GM12801 (cell line): ENCODE measurements around the gene TUBB.

Experiments used
- TF ChIP-seq, protein P1 (sequence below): IDR thresholded peaks from one replicate; pipeline ENCODE4 v1.5.1; 2011; ENCODE audit warnings: control low read depth; ENCODE audit not compliant: insufficient read length; ENCODE audit errors: extremely low read depth

TUBB gene

DNA sequence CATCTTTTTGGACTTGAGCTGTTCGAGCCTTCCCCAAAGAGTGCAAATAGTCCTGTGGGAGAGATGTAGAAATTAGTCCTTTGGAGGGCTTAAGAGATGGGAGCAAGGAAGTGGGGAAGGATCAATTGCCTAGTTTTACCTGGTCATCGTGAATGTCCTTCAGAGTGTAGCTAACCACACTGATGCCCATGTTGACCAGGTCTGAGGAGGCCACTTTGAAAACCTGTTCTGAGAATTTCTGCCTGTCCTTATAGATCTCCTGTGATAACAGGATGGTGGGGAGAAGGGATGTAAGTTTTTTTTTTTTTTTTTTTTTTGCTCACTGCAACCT, 20.4 kb downstream of the TUBB start:
- TF ChIP-seq, protein P1, sequence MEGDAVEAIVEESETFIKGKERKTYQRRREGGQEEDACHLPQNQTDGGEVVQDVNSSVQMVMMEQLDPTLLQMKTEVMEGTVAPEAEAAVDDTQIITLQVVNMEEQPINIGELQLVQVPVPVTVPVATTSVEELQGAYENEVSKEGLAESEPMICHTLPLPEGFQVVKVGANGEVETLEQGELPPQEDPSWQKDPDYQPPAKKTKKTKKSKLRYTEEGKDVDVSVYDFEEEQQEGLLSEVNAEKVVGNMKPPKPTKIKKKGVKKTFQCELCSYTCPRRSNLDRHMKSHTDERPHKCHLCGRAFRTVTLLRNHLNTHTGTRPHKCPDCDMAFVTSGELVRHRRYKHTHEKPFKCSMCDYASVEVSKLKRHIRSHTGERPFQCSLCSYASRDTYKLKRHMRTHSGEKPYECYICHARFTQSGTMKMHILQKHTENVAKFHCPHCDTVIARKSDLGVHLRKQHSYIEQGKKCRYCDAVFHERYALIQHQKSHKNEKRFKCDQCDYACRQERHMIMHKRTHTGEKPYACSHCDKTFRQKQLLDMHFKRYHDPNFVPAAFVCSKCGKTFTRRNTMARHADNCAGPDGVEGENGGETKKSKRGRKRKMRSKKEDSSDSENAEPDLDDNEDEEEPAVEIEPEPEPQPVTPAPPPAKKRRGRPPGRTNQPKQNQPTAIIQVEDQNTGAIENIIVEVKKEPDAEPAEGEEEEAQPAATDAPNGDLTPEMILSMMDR = no peak

DNA sequence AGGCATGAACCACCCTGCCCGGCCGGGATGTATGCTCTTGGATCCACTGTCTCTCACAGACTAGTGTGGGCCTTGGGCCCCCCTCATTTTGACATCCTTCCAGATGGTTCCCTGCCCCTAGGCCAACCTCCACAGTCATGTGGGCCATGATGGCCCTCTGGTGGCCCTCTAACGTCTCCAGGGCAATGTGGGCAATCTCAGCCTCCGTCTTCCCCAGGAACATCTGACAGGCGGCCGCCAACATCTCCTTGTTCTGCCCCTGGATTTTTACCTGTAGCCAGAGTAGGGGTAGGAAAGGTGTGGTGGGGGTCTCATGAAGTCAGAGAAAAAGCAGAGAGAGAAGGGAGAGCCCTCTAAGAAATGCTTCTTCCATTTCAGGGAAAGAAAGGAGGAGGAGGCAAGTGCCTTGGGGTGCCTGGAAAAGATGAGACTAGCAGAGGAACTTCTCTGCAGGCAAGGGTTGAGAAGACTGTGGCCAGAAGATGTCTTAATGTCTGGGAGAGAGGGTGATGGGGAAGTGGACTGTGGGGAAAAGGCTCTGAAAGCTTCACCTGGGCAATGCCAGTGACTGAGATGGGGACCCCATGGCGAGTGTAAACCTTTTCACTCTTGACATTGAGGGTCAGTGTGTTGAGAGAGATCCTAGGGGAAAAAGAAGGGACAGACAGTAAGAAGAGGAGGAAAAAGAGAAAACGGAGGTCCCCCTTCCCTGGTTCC, 21.1 kb downstream of the TUBB start:
- TF ChIP-seq, protein P1 = no peak

DNA sequence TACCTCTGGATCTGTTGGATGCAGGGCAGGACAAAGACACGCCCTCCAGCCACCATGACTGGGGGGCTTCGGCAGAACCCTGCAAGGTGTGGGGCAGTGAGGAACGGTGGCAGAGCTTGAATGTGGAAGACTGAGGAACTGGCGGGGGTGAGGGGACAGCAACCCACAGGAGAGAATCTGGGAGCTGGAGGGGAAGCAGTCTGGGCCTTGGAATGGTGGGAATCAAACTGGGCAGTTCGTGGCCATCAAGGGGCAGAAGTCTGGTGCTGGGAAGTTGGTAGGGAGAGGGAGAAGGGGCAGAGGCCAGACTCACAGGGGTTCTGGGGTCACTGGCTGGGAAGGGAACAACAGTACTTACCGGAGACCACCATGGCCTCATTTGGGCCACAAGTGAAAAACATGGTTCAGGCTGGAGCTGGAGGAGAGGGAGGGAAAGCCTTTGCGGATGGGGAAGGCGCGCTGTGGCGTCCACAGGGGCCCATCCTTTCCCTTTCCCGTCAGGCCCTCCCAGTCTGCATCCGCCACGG, 21.7 kb downstream of the TUBB start:
- TF ChIP-seq, protein P1 = no peak

DNA sequence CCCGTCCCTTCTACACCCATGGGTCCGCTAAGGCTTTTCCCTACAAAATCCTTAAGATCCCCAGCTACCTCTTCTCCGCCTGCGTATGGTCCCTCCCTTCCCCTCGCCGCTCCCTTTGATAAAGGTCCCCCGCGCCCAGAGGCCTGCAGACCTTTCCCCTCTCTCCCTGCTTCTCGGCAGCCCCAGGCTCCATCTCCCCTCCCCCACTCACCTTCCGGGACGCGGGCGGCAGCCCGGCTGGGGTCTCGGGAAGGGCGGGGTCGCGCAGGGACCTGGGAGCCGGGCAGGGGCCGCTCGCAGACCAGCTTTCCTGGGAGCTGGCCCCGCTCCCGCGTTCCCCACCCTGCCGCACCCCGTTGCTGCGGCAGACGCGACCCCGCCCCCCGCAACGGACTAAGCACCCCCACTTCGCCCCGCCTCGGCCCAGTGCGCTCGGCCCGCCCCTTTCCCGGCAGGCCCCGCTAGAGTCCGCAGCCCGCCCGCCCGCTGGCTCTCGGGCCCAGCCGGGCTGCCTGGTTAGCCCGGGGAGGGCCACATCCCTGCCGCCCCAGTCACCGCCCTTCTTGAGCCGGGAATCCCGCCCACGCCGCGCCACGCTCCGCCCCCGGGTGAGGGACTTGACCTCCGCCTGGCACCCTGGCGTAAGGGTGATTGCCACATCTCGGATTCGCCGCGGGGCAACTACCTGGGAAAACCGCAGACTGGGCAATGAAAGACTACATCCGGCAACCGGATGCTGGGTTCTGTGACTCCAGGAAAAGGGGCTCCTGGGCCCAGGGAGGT, 22.4 kb downstream of the TUBB start, which contains the start of gene FLOT1:
FLOT1 (minus strand) TSS at position 372 of the 783 bp plus-strand sequence. CDS start 498 bp downstream, outside the sequence.
- TF ChIP-seq, protein P1 = no peak

DNA sequence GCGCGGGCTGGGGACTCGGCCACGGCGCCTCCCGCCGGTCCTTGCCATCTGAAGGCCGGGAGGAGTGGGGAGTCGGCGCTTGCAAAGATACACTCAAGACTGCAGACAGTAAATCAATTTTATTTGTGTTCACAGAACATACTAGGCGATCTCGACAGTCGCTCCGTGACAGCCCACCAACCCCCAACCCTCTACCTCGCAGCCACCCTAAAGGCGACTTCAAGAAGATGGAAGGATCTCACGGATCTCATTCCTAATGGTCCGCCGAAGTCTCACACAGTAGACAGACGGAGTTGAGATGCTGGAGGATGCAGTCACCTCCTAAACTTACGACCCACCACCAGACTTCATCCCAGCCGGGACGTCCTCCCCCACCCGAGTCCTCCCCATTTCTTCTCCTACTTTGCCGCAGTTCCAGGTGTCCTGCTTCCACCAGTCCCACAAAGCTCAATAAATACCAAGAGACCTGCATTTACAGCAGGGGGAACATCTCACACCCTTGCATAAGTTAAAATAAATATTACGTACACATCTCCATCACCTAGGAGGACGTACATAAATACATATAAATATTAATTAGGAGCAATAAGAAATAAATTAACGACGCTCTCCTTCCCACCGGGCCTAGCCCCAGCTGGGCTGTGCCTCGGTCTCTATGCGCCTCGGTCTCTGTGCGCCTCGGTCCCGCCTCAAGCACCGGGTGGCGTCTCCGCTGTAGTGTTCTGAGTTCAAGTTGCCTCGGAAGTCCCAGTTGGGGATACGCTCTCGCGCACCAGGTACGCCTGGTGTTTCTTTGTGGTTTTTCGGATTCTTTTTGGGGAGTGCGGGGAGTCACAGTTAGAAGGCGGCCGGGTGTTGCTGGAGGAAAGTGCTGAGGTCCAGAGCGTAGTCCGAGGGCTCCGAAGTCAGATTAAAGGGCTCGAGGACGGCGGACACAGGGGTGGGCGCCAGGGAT, 23.2 kb downstream of the TUBB start:
- TF ChIP-seq, protein P1 = no peak

DNA sequence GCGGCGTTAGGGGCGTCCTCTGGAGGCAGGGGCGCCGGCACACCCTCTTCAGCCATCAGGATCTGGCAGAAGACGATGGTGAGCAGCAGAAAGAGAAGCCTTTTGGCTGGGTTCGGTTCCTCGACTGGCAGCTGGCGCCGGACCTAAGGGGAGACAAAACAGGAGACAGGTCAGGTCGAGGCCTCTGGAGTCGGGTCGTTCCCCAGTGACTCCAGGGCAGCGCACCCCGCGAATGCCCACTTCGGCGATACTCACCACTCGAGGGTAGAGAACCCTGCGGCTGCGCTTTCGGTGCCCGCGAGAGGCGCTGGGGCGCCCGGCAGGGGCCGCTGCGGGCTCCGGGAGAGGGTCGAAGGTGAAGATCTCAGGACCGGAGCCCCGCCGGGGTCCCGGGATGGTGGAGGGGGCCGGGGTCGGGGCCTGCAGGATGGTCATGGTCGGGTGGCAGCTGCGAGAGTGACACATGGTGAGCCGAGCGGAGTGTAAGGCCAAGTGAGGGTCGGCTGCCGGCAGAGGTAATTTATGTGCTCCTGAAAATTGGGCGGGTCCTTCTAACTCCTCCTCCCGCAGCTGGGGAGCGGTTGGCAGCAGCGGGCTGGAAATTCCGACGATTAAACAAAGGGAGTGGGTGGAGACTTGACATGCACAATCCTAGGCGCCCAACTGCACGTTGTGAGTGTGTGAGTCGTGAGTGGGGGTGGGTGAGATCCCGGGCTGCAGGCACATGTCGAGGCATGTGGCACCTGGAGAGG, 24.1 kb downstream of the TUBB start, which contains the start of gene IER3:
IER3 (minus strand) TSS at position 494 of the 752 bp plus-strand sequence; CDS start at position 465, 29 bp downstream.
- TF ChIP-seq, protein P1 = no peak
